ENCODE measurements around the gene IFI27L1.

The IFI27L1 gene

GRCh38 chr14:94138251-94138650 is 57.1 kb downstream of the IFI27L1 start:
- peak; percentile 59 for DNase-seq

DNA sequence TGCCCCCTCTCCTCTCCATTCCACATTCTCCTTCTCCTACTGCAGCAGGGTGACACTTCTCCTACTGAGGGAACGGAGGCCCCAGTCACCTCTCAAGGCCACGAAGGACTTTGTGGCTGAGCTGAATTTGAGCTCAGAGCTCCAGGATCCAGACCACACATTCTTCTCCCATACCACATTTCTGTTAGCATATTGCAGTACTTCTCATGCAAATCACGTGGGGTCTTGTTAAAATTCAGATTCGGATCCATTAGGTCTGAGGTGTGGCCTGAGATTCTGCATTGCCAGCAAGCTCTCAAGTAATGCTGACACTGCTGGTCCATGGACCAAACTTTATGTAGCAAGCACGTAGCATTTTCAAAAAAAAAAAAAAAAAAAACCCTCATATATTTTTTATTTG is 57.9 kb downstream of the IFI27L1 start:
- DNase-seq = no peak

DNA sequence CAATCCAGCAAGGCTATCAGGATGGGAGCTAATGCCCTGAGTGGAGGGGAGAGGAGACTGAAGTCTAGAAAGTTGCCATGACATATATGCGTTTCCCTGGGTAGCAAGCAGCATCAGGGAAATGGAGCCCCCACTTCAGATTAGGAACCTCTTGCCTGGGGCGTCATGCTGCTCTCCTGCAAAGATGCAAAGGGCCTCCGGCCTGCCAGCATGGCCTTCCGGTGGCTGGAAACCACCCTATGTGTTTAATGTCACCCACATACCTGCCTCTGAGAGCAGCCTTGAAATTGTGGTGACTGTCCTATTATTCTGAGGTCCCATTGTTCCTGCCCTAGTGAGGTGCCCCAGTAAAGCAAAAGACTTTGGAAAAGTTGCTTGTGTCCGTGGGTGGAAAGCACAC is 58.3 kb downstream of the IFI27L1 start:
- DNase-seq = no peak

DNA sequence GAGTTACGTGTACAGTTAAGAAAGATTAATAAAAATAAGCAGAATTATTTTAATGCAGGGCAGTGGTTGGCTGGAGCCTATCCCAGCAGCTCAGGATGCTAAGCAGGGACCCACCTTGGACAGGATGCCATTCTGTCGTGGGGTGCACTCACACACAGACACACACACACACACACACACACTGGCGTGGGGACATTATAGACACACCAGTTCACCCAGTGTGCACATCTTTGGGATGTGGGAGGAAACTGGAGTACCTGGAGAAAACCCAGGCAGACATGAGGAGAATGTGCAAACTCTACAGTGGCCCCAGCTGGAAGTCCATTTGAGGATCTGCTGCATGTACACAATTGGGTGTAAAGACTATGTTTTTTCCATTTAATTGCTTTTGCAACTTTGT is 61.1 kb downstream of the IFI27L1 start:
- DNase-seq = no peak

- DNase-seq = no peak
Observed at GRCh38 chr14:94142836-94143235, 61.7 kb downstream of the IFI27L1 start.

GRCh38 chr14:94143239-94143638 is 62.1 kb downstream of the IFI27L1 start:
- DNase-seq = no peak

DNA sequence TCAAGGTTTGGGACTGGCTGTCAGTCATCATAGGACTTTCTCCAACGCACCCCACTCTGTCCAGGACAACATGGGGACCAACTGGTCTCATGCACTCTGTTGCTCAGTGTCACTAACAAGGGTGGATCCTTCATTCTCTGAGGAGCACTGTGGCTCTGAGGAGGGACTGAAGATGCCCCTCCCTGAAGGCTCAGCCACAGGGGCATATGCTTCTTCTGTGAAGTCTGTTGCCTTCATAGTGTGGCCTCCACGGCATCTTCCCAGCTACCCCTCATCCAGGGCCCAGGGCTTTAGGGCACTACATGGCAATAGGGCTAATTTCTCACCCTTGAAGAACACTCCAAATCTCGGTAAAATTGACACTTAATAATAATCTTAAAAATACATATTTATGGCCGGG is 62.6 kb downstream of the IFI27L1 start:
- no peak for DNase-seq

GRCh38 chr14:94144765-94145164 is 63.7 kb downstream of the IFI27L1 start:
- no peak for DNase-seq

DNA sequence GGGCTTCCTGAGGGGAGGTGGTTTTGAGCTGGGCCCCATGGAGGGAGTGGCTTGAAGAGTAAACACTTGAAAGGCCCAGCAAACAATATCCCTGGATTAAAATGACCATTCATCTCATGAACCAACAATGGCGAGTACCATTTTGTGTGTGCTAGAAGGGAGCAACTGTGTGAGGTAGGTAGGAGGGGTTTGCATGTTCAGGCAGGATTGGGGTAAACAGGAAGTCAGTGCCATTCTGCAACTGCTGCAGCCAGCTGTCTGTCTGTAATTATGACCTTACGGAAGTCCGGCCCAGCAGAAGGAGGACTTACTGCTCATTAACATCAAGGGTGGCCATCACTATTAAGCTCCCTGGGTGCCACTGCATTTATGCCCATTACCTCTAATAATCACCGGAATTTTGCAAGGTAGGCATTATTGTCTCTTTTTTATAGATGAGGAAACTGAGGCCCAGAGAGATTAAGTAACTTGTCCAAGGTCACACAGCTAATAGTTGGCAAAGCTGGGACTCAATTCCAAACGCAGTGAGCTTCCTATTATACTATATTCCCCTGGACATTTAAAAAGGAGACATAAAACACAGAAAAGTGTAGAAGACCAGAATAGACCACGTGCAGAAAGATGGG is 64.9 kb downstream of the IFI27L1 start:
- no peak for DNase-seq
